ENCODE results near the gene EFCC1.

The EFCC1 gene, protein sequence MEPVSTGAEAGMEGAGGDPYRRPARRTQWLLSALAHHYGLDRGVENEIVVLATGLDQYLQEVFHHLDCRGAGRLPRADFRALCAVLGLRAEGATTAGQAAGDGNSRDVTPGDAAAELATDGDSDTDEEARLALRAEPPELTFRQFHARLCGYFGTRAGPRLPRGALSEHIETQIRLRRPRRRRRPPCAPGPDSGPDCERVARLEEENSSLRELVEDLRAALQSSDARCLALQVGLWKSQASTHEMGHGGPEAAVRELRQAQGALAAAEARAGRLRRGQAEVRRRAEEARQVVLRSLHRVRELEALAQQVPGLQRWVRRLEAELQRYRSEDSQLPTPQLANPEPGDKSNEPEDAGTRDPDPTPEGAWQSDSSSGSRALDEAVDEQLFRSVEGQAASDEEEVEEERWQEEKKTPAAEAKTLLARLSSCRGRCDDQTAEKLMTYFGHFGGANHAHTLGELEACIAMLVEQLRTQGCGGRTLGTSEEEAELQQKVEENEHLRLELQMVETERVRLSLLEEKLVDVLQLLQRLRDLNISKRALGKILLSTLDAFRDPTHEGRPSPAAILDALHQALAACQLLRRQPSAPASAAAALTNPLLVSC

DNA sequence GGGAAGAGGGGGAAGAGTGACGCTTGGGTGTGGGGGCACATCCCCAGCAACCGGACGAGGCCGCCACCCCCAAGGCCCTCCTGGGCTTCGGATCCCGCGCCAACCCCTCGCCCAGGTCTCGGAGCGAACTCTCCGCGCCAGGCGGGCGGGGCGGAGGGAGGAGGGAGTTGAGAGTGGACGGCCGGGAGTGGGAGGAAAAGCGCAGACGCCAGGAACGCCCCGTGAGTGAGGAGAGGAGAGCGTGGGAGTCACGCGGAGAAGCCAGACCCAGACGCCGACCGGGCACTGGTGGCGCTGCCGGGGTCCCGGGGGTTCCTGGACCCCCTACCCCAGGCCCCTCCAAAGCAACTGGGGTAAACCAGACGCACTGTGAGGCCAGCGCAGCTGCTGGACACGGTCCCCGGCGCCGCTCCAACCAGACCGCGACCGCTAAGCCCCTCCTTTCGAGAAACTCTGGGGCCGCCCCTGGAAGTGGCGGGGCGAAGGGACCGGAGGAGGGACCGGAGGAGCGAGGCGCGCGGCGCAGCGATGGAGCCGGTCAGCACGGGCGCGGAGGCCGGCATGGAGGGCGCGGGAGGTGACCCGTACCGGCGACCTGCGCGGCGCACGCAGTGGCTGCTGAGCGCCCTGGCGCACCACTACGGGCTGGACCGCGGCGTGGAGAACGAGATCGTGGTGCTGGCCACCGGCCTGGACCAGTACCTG lies at the start of gene EFCC1:
Gene EFCC1, plus strand, starts transcription at position 204 of the 705 bp plus-strand sequence. Its CDS starts 325 bp downstream, at position 529.
- DNase-seq (ENCODE audit: low spot score) = no peak

DNA sequence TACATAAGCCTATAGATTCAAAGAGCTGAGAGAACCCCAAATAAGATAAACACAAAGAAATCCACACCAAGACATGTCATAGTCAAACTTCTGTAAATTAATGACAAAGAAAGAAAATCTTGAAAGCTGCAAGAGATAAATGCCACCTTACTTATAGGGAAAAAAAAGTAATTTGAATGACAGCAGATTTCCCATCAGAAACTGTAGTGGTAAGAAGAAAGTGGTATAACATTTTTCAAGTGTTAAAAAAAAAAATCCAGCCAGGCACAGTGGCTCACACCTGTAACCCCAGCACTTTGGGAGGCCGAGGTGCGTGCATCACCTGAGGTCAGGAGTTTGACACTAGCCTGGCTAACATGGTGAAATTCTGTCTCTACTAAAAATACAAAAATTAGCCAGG lies 44.7 kb upstream of the EFCC1 start:
- no peak for DNase-seq (ENCODE audit: low spot score)

DNA sequence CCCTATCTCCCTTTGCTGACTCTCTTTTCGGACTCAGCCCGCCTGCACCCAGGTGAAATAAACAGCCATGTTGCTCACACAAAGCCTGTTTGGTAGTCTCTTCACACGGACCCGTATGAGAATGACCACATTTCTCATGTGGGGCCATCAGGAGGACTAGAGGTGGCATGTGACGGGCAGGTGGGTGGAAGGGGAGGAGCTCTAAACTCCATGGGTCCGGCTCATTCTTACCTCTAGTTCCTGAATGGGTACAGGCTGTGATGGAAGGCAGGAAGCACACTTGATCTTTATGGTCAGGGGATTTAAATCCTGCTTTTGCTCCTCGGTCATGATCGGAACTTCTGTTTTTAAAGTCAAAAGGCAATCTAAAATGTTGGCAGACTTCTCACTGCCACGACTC lies 35.8 kb upstream of the EFCC1 start:
- no peak for DNase-seq (ENCODE audit: low spot score)

DNA sequence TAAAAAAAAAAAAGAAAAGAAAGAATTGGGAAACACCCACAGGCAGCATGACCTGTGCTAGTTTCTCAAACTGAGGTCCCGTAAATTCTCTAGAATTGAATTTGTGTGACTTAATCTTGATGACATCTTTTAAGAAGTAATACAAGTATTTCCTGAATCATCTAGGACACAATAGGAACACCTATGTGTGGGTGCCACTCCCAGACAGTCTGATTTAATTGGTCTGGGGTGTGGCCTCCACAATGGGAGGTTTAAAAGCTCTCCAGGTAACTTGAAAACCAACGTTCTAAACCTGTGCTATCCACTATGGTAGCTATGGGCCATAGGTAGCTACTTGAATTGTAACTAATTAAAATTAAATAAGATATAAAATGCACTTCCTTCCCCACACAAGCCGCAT lies 35.3 kb upstream of the EFCC1 start:
- DNase-seq (ENCODE audit: low spot score) = peak; percentile 47

DNA sequence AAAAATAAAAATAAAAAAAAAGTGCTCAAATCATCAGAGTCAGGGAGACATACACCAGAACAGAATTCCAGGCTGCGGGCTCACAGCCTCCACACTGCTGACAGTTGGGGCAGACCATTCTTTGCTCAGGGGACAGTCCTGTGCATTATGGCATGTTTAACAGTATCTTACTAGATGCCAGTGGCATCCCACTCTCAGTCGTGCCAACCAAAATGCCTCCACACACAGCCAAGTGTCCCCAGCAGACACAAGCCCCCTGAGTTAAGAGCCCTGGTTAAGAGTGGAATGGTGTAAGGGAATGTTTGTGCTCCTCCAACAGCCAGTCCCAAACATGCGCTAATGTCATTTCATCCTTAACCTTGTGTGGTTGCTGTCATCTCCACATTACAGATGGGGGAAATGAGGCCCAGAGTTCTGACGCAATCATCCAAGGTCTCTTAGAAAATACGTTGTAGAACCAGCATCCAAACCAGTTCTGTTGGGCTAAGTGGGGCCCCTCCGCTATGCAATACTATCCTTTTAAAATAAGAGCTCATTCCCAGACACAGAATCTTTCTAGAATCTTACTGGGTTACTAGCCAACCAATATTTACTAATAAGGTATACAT lies 33.3 kb upstream of the EFCC1 start:
- no peak for DNase-seq (ENCODE audit: low spot score)

DNA sequence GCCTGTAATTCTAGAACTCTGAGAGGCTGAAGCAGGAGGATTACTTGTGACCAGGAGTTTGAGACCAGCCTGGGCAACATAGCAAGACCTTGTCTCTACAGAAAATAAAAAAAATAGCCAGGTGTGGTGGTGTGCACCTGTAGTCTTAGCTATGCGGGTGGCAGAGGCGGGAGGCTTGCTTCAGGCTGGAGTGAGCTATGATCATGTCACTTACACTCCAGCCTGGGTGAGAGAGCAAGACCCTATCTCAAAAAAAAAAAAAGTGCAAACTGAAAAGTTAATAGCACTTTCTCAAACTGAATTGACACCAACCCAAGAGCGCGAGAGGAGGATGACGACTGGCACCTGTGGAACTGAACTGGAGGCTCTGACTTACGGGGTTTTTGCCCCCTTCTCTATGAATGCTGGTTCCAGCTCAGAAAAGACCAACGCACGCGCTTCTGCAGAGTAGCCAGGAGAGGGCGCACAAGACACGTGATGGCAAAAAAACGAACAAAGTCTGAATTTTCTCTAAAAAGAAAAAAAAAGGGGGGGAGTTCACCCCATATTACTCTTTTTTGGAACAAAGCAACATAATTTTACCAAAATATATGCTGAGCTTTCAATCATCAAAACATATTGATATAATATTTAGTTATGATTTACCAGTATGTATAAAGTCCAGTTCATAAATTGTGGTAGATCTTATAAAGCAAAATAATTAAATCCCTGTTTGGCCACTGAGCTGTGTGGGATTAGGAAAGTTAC lies 30.9 kb upstream of the EFCC1 start:
- peak; percentile 53 for DNase-seq (ENCODE audit: low spot score)

DNA sequence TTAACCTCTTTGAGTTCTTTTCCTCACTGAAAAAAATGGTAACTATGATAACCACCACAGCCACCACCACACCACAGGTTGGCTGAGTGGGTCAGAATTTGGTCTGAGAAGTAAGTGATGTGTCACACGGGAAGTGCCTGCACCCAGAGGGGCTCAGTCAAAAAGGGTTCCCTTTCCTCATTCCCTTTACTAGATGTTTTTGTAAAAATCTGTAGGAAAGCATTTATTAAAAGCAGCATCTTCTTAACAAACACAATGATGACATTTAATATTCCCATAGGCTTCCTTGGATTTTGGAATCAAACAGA lies 30.4 kb upstream of the EFCC1 start:
- DNase-seq (ENCODE audit: low spot score) = no peak

DNA sequence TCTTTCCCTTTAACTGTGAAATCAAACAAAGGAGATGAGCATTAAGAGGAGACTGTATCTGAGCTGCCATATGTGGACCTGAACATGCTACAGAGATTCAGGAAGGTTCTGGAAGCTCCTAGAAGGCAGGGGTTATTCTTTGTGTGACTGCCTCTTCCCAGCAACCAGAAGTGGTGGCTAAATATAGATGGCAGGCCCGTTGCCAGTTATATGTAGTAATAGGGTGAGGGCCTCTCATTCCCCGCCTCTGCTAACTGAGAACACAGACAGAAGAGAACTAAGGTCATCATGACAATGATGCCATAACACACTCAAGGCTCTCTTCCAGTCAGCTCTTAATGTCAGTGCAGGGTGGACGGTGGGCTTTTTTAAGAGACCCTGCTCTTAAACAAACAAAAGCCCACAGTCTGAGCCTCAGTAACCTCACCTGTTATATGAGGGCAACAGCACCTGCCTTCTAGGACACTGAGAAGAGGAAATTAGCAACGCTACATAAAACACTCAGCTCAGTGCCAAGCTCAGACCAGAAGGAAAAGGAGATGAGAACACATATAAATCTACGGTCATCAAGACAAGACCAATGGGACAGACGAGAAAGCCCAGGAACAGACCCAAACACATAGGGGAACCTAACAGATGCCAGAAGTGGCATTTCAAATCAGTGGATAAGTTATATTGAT lies 29.5 kb upstream of the EFCC1 start:
- no peak for DNase-seq (ENCODE audit: low spot score)

DNA sequence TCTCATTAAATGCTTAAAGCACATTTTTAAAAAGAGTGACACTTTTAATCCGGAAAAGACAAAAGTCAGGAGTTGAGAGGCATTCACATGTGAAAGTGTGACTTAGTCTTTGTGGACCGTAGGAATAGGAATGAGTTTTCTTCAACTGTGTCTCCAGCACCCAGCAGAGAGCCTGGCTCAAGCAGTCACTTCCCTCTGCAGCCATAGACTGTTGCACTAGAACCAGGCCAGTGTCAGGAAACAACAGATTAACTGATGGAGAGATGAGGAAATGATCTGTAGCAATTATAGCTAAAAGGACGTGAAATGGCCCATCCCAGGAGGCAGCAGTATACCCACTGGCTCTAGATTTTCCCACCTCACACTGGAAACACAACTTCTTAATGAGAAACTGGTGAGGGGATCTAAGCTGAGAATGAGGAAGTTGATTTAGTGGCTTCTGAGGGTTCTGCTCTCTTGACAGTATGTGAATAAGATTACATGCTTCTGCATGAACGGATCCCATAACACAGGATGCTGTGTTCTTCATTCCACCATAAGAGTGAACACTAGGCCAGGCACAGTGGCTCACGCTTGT lies 27.0 kb upstream of the EFCC1 start:
- DNase-seq (ENCODE audit: low spot score) = no peak

DNA sequence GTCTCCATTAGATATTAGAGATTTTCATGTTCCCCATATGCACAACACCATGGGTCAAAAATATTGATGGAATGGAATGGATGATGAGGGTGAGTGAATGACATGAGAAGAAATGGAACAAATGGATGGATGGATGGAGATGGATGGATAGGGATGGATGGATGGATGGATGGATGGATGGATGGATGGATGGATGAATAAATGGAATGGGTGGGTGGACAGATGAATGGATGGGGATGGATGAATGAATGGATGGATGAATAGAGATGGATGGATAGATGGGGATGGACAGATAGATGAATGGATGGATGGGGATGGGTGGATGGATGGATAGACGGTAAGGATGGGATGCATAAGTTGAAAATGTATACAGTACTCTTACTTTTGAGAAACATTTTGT lies 25.8 kb upstream of the EFCC1 start:
- DNase-seq (ENCODE audit: low spot score) = no peak

DNA sequence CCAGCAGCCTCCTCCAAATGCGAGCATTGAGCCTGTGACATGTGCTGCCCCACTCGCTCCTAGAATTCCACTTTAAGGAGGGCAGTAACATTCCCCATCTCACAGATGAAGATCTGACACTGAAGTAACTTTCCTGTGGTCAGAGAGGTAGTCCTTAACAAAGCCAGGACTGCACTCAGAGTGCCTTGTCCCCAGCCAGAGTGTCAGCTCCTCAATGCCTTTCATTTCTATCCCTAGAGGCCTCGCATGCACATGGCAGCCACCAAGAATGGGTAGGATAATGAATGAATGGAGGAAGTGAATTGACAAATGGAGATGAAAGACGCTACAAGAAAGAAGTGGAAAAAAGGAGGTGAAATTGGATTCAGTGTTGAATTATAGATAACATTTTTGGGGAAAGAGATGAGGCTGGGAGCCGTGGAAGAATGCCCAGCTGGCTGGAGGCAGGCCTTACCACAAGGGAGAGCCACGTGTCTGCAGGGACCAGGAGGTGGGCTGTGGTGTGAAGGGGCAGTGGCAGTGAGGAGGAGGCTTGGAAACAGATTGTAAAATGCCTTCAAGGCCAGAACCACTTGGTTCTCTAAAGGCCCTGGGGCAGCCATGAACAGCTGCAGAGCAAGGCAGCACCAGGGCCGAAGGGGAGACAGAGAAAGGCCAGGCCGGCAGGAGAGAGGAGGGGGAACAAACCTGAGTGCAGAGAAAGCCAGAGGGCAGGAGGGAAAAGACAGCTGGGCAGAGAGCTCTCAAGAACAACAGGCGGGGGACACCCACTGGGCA lies 17.6 kb upstream of the EFCC1 start:
- no peak for DNase-seq (ENCODE audit: low spot score)

DNA sequence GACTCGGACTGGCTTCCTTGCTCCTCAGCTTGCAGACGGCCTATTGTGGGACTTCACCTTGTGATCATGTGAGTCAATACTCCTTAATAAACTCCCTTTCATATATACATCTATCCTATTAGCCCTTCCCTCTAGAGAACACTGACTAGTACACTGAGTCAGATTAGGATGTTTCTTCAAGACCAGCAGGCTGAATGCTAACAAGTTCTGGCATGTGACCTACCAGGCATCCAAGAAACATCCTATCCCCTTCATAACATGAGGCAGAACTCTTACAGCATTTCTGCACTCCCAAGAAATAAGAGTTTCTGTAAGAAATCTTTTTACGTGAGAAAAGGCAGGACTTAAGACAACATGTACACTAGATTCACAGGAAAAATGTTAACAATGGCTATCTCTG lies 16.5 kb upstream of the EFCC1 start:
- DNase-seq (ENCODE audit: low spot score) = no peak

DNA sequence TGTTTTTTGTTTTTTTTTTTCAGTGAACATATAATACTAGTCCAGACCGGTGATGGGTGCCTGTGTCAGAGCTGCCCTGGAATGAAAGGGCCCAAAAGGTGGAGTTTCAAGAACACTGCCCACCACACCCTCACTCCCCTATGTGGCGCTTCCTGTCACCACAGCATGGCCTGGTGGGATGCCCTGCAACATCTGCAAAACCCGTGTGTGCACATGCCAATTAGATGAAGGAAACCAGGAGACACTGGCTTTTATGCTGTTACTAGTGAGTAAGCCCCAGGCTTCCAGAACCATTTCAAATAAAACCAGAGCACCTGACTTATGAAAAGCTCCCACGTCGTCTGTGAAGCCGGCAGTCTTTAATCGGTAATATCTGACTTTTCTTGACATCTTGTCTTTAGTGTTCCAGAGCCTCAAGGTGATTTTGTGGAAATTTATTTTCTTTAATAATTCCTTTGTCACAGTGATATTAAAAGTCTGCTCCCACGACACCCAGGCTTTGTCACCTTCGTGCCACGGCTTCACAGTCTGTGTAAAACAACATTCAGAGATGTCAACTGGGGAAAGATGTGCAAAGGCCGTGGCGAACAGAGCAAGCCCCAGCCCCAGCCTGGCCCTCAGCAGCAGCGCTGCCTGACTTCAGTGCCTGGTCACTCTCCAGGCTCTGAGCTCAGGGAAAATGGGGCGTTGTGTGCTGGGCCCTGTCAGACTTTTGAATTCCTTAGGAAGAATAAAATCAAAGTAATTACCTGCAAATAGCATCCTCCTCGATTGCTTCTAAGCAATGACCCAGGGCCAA lies 13.6 kb upstream of the EFCC1 start:
- DNase-seq (ENCODE audit: low spot score) = no peak

DNA sequence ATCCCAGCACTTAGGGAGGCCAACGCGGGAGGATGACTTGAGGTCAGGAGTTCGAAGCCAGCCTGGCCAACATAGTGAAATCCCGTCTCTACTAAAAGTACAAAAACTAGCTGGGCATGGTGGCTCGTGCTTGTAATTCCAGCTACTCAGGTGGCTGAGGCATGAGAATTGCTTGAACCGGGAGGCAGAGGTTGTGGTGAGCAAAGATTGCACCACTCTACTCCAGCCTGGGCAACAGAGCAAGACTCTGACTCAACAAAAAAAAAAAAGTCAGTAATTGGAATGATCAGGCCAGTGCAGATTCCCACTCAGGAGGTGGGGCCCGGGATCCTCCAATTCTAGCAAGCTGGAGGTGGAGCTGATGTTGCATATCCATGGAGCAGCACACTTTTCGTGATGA lies 12.8 kb upstream of the EFCC1 start:
- no peak for DNase-seq (ENCODE audit: low spot score)

DNA sequence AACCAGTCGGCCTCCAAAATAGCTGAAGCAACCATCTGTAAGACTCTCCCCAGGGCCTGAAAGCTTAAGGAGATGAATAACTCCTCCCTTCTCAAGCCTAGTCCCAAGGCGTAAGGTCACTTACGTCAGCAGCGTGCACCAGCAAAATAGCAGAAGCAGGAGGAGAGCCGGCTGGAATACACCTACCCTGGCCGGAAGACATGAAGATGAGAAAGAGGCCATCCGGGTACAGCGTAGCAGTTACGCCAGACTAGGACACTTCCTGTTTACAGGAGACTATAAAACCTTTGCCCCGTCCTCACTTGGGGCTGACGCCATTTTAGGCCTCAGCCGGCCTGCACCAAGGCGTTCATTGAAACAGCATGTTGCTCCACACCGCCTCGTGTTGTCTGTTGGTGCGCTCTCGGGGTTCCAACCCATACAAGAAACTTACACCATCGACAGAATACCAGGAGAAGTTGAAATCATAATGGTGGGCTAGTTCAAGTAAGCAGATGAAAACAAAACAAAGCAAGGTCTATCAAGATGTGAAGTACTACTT lies 9.7 kb upstream of the EFCC1 start:
- no peak for DNase-seq (ENCODE audit: low spot score)

DNA sequence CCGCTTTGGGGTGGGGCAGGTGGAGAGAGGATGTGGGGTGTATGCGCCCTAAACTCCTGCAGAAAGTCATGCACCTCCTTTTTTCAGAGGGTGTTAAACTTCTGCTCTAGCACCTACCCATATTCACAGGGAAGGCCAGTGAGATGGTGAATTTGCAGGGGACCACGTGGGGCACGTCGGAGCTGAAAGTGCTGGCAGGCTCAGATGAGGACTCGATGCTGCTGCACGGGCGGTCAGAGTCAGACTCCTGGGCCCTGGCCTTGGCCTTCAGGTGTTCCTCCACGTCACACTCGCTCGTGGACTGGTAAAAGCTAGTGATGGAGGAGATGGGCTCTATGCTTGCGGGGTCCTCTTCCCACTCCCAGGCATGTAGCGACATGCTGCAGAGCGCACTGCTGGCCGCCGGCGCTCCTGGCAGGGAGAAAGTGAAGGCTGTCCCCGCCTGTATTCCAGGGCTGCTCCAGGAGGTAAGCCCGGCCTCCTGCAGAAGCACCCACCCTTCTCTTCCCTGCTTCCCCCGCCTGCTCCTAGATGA lies 8.1 kb upstream of the EFCC1 start:
- DNase-seq (ENCODE audit: low spot score) = no peak

DNA sequence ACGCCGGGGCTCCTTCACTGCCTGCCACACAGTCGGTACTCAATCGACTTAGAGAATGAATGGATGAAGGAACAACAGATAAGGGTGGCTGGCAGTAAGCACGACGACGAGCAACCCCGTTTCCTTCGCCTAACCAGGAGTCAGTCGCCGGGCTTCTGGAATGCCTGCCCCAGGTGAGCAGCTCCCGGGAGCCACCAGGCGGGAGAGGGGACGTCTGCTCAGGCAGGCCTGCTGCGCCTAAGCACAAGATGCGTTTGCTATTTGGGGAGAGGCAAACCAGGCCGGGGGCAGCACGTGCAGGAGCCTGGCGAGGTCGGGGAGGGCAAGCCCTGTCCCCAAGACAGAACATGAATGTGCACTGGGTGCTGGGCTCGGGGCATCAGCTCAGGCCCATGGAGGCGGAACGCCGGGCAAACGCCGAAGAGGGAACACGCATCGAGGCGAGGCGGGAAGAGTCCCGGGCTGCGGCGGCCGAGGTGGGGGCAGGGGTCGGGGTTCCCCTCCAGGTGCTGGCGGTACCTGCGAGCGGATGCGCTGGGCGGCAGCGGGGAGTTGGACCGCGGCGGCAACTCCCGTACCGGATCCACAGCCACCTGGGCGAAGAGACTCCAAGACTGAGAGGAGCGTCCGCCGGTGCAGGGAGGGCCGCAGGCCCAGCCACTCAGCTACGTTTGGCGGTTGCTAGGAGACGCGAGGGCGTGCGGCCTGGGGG lies 7.5 kb upstream of the EFCC1 start, which contains the start of gene CFAP92:
Gene CFAP92, minus strand, starts transcription at position 616 of the 712 bp plus-strand sequence. CDS start 772 bp downstream, outside the sequence.
- peak; percentile 79 for DNase-seq (ENCODE audit: low spot score)

DNA sequence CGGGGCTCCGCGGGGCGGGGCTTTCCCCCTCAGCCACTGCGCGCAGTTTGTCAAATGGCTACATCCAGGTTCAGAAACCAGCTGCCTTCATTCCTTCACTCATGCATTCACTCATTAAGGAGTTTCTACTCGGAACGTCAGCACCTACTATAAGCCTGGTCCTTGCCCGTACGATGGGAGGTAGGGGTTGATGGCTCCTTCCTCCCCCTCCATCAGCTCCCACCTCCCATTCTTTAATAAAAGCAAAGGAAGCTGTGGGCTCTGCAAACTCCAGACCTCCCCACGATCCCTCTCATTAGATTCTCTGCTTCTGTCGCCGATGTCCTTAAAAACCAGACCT lies 7.0 kb upstream of the EFCC1 start:
- DNase-seq (ENCODE audit: low spot score) = no peak

Data from LoVo (cell line).